ENCODE data around the gene UQCRQ.

Gene UQCRQ

GRCh38 chr5:132866342-132867045, at the start of gene UQCRQ, which contains the start of gene GDF9:
Gene UQCRQ, plus strand, starts transcription at chr5:132866642. Its CDS starts 240 bp downstream, at chr5:132866882.
Gene GDF9, minus strand, starts transcription at chr5:132866469. Its CDS starts 1,936 bp downstream, at chr5:132864533.
- peak; percentile 93 for DNase-seq

- no peak for DNase-seq
Observed at GRCh38 chr5:132817011-132817410, 49.4 kb upstream of the UQCRQ start.

DNA sequence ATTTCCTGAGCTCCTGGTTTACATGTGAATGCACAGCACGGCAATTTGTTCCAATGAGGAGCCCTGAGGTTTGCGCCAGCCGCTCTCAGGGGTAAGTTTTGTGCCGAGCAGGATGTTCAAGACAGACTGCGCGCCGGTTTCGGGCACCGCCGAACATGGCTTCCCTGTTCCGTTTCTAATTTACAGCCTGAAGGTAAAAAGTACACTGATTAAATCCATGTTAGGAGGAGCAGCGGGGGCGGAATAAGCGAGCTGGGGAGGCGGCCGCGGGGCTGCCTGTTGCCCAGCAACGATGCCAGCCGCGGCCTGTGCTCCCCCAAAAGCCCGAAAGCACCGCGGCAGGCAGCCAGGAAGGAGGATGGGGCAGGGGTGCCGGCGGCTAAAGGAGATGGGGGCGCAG, 47.0 kb upstream of the UQCRQ start:
- no peak for DNase-seq

GRCh38 chr5:132820162-132820754, 46.2 kb upstream of the UQCRQ start:
- DNase-seq = peak; percentile 96

- no peak for DNase-seq
Observed at GRCh38 chr5:132821350-132821749, 45.1 kb upstream of the UQCRQ start.

DNA sequence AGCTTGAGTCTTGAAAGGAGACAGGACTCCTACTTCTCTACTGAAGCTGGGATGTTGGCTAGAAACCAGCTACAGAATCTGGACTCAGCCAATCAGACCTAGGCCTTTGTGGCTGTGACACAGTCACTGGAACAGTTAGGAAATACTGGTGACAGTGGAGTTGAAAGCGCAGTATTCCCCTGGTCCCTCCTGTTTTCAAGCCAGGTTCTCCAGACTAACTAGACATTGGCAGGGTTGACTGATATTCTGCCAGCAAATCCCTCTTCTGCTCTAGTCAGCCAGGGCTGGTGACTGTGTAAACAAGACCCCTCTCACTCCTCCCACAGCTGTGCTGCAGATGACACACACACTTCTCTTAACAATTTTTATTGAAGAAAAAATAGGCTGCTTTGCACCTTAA, 44.7 kb upstream of the UQCRQ start:
- no peak for DNase-seq

- no peak for DNase-seq
Observed at GRCh38 chr5:132822650-132823480, 43.6 kb upstream of the UQCRQ start.

GRCh38 chr5:132823481-132824050, 42.9 kb upstream of the UQCRQ start:
- DNase-seq = no peak

- no peak for DNase-seq
Observed at GRCh38 chr5:132824426-132824825, 42.0 kb upstream of the UQCRQ start.

DNA sequence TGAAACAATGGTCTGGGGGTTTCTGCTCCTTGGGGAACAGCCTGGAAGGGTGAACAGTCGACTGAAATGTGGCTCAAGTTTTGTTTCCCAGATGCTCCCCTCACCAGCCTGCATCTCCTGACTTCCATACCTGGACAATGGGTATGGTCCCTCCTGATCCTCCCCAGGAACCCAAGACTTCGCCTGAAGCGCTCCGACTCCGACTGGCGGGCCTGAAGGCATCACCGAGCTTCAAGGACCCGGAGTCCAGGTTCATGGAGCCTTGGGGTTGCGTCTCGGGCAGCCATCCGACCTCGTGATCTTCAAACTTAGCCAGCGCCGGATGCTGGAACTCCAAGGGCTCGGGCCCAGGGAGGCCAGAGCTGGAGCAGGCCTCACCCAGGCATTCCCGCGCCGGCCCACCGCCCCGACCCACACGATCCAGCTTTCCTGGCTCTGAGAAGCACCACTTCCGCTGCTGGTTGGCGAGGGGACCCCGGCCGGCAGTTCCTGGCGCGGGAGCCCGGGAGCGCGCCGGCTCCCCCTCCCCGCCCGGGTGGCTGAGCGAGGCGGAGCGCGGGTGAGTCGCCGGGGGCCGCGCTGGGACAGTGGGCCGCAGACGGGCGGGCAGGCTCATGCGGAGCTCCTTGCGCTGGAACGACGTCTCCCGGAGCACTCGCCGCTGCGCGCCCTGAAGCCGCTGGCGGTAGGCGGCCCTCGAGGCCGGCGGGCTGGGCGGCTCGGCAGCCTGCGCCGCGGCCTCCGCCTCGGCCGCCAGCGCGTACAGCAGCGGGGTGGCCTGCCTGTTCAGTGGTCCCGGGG, 41.2 kb upstream of the UQCRQ start:
- no peak for DNase-seq

GRCh38 chr5:132825834-132826391, 40.5 kb upstream of the UQCRQ start:
- DNase-seq = no peak

DNA sequence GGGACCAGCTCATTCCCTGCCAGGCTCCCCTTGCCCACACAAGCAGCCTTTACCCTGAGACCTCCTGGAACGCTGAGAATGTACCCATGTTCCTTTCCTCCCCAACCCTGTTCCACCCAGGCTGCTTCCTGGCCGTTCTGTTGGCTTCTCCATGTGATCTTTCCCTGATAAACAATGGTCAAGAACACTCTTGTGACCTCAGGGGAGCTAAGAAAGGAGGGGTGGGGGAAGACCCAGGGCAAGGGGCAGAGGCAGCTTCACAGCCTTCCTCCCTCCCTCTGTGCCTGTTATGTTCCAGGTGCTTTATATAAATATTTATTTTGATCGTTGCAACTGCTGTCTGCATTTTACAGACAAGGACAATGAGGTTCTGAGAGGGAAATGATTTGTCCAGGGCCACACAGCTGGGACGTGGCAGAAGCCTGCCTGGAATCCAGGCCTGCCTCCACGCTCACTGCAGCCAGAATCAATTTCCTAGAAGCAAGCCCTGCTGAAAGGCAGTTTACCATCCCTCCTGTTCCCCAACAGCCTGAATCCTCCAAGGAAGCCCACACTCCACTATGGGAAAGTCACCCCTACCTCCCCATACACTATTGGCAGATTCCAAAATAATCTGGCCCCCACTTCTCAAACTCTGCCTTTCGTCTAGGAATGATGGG, 39.9 kb upstream of the UQCRQ start:
- no peak for DNase-seq

- no peak for DNase-seq
Observed at GRCh38 chr5:132827943-132828673, 38.3 kb upstream of the UQCRQ start.

GRCh38 chr5:132828846-132829494, 37.5 kb upstream of the UQCRQ start:
- no peak for DNase-seq

GRCh38 chr5:132829742-132830435, 36.6 kb upstream of the UQCRQ start:
- peak; percentile 88 for DNase-seq

DNA sequence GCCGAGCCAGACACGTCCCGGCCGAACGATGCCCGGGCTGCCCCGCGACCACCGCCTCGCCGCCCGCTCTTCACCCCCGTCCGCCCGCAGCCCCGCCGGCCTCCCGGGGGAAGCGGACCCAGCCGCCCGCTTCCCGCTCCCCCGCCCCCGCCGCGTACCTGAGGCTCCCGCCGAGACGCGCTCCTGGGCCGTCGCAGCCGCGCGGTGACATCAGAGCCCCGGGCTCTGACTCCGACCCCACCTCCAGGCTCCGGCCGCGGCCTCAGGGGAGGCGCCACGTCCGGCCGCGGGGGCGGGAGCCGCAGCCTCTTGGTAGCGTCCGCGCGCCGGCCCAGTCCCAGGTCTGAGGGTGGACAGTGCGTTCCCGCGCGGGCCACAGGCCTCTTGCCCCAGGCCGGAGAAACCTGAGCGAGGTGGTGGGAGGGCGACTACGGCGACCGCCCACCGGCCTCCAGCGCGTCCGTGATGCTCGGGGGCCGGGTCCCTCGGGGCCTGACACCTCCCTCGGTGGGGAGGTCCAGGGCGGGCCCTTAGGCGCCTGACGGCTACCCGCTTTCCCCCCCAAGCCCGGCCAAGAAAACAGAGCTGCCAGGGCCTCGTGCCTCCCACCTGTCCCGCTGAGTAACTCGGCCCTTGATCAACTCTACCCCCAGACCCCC, 35.9 kb upstream of the UQCRQ start, which contains the start of gene SHROOM1:
Gene SHROOM1 (minus strand): TSS at position 212 of the 659 bp plus-strand sequence. CDS start 4,507 bp downstream, outside the sequence.
- DNase-seq = peak; percentile 73

- no peak for DNase-seq
Observed at GRCh38 chr5:132831095-132831860, 35.2 kb upstream of the UQCRQ start.

DNA sequence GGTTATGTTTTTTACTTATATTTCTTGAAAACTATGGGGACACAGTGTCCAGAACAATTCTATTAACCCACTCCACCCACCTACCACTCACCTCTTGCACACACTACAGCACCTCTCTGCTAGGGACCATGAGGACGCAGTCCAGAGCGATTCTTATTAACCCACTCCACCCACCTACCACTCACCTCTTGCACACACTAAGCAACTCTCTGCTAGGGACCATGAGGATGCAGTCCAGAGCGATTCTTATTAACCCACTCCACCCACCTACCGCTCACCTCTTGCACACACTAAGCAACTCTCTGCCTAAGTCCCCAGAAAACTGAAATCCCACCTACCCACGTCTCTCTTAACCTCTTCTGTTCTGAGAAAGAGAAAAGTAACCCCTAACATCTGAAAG, 33.8 kb upstream of the UQCRQ start:
- DNase-seq = no peak
